Stimulated activated CD4-positive, alpha-beta T cell treated with anti-CD3 and anti-CD28 coated beads, Interleukin-4, amount 100 ng/mL, for 48 hours (primary cell): ENCODE results near the gene EXOC4.

Experiments used
- DNase-seq, 2 donors: peaks; one replicate each; pipeline ENCODE4 v3.0.0-alpha.2; 2020; ENCODE audit warnings: low read depth in 2 of 2

Gene EXOC4

DNA sequence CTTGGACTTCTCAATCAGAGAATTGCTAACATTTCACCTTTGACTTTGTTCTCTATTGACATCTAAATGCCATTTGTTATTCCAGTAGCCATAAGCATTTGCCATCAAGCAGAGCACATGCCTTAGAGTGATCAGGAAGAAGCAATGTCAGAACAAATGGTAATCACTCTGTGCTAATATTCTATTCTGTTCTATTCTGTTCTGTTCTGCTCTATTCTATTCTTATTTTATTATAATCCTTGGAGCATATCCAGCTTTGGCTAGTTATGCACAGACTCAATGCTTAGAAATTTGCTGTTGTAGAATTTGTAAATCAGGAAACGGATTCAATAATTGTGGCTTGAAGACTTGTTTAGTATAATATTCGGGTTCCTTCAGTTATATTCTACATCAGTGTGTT is 175.4 kb downstream of the EXOC4 start:
- no peak for DNase-seq

GRCh38 chr7:133428876-133429275 is 176.0 kb downstream of the EXOC4 start:
- DNase-seq, result no peak

GRCh38 chr7:133429371-133429770 is 176.5 kb downstream of the EXOC4 start:
- DNase-seq, result no peak

DNA sequence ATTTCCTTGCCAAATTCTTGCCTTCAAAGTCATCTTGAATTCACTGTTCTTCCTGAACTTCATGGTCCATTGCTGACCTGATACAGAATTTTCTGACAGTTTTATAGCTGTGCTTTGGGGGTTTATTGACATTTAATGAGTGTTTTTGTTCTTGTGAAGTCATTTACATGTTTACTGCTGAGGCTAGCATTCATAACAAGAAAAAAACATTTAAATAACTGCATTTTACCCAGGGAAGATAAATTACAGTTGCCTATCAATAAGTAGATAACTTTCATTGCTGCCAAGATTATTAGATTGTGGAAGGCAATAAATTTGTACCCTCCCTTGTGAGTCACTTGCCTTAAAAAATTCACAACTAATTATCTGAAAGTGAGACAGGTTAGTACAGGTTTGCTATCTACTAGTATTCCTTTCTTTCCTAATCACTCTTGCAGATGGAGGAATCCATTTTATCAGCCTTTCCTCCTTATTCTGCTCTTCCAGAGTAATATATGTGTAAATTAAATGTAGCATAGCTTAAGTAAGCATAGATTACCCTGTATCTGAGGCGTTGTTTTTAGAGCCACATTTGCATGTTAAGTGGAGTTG is 178.4 kb downstream of the EXOC4 start:
- no peak for DNase-seq

GRCh38 chr7:133433165-133433812 is 180.4 kb downstream of the EXOC4 start:
- no peak for DNase-seq

GRCh38 chr7:133434246-133434865 is 181.5 kb downstream of the EXOC4 start:
- no peak for DNase-seq

DNA sequence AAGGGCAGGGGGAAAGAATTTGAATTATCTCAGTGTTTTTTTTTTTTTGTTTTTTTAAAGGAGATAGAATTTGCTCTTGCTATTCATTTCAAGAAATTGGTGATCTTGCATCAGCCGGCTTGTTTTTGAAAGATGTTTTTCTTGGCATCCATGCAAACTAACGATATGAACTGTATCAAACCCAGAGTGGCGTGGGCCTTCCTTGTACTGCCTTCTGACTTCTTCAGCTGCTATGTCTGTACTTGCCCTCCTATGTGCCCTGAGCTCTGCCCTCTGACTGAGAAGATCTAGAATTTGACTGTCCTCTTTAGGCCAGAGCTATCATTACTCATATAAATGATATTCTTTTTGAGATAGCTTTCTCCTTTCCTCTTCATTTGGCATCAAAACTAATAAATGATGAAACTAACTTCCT is 183.1 kb downstream of the EXOC4 start:
- DNase-seq, result no peak

- no peak for DNase-seq
These were observed 184.7 kb downstream of the EXOC4 start for GRCh38 chr7:133437544-133437943.

DNA sequence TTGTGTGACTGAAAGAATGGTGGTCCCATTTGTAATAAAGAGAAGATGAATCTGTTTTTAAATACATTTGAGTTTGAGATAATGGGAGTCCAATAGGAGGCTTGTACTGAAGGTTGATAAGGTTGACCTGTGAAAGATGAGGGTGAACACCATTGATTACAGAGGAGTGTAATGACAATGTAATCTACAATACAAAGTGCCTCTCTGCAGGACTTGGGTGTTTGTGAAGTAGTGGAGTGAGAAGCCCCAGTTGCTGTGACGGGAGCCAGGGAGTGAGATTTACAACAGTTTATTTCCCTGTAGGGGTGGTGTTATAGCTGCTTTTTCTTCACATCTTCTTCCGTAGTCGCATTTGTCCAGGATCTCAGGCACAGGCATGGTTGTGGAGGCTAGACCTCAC is 189.9 kb downstream of the EXOC4 start:
- no peak for DNase-seq

- DNase-seq, result no peak
These were observed 192.7 kb downstream of the EXOC4 start for GRCh38 chr7:133445617-133446016.

GRCh38 chr7:133448012-133448411 is 195.1 kb downstream of the EXOC4 start:
- DNase-seq, result no peak

- DNase-seq, result no peak
These were observed 199.7 kb downstream of the EXOC4 start for GRCh38 chr7:133452577-133452976.

- DNase-seq, result no peak
These were observed 205.8 kb downstream of the EXOC4 start for GRCh38 chr7:133458688-133459087.

- DNase-seq, result no peak
These were observed 208.5 kb downstream of the EXOC4 start for GRCh38 chr7:133461421-133461820.

GRCh38 chr7:133475655-133476054 is 222.8 kb downstream of the EXOC4 start:
- DNase-seq, result no peak

DNA sequence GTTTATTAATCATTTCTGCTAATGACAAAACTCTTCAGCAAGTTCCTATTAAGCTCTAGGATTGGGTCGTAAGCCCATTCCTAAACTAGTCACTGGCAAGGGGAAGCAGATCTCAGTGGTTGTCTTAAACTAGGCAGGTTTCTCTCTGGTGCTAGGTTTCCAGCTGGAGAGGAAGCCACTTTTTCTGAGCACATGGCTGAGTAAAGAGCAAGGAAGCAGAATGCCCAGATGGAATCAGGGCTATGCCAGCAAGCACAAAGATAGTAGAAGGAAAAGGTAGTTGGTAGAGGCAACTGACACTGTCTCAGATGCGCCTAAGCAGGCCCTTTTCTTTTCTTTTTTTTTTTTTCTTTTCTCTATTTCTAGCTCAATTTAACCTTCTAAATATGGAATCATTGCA is 224.9 kb downstream of the EXOC4 start:
- no peak for DNase-seq

DNA sequence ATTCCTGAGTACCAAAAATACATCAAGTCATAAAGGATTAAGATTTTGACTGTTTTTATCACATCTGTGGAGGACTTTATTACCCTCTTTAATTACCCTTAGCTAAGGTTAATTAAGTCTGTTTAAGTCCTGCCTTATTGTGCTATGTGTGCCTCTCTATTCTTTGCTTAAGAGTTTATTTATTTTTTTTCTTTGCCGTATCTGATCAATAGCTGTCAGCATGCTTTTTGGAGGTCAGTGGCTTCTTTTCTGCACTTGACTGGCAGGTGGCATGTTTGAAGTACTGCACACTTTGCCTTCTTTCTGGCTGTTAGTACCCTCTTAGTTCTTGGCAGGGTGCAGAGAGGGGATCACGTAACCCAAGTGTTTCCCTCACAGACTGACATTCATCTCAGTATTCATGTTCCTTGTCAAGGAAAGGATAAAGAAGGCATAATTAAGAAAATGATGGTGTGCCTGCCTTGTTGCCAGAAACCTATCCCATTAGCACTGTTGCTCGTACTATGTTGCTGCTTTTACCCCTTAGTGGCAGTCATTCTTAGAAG is 225.8 kb downstream of the EXOC4 start:
- no peak for DNase-seq

GRCh38 chr7:133479456-133480065 is 226.7 kb downstream of the EXOC4 start:
- DNase-seq, result no peak

GRCh38 chr7:133480868-133481267 is 228.0 kb downstream of the EXOC4 start:
- DNase-seq, result no peak

DNA sequence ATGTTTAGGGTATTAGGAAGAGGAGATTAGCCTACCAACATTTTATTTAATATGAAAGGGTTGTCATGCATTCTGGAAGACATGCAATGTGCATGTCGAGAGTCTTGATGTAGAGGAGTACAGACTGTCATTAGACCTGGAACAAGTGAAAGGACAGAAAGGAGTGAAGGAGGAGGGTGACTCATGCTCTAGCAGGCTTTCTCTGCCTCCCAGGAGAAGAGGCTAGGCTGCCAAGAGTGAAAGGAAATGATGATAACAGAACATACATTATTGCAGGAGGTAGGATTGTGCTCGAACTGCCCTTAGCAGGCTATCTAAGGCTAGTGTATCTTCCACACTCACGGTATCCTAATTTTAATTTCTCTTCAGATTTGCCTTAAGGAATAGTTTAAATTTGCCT is 228.8 kb downstream of the EXOC4 start:
- no peak for DNase-seq

DNA sequence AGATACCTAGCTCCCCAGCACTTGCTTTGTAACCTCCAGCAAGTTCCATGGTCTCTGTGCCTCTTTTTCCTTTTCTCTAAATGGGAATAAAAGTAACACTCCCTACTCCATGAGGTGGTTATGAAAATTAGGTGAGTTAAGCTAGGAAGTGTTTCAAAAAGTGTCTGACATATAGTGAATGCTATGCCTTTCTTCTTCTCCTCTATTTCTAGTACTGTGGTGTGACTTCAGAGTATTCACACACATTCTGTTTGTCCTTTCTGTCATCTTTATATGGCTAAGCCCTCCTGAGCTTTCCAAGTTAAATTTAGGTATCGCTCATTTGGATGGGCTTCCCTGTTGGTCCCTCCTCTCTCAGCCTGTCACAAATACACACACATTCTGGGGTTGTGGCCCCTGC is 229.7 kb downstream of the EXOC4 start:
- no peak for DNase-seq

DNA sequence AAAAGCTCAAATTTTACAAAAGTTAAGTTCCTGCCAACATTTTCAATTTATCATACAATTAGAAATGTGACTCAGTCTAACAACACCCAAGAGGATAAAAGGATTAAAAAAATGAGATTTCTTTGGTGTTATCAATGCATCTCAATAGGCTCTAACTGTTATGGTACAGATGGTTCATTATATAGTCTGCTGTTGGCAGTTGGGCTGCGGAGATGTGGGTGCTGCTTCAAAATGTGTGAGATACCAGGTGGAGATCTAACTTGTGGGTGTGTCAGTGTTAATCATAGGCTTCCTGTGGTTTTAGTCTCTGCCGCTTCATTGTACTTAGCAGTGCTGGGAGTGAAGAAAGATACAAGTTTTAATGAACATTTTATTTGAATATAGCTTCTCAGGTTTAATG is 231.2 kb downstream of the EXOC4 start:
- no peak for DNase-seq

DNA sequence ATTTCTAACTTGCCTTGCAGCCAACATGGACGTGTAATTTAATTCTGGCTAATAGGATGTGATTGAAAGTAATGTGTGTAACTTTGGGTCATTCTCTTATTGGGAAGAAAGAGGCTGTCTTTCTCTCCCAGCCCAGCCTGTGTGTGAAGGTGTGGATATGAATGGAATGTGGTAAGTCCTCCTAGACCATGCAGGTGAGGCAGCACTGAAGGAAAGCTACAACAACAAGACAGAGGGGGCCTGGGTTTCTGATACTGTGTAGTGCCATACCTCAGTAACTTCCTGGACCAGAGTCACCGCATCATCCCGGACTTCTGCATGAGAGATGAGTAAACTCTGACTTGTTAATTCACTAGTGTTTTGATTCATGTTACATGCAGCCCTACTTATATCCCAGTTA is 237.0 kb downstream of the EXOC4 start:
- DNase-seq, result no peak
